Karpas-422 (cell line): ENCODE measurements around the gene NEDD4L. TPM values are rescaled to one million over a fixed set of nuclear protein-coding genes. Genes with fewer than 3 reads are reported as not detected.

Experiments
- DNase-seq: peaks from one replicate; pipeline ENCODE4 v3.0.0-alpha.2; 2015
- H2AFZ ChIP-seq: fragments of 200-600 bp; sonication (generic); 2 replicates; pipeline ENCODE4 v1.6.1; 2014; ENCODE audit warnings: antibody characterized with exemption, low read length, mixed read lengths
- H3K27ac ChIP-seq: fragments of 200-600 bp; sonication (generic); 2 replicates; pipeline ENCODE4 v1.5.1; 2014; ENCODE audit warnings: mild to moderate bottlenecking, low read length, moderate library complexity
- H3K27me3 ChIP-seq: fragments of 200-600 bp; sonication (generic); 2 replicates; pipeline ENCODE4 v1.6.1; 2014; ENCODE audit warnings: low read length, mixed read lengths
- H3K36me3 ChIP-seq: fragments of 200-600 bp; sonication (generic); 2 replicates; pipeline ENCODE4 v1.6.1; 2014; ENCODE audit warnings: low read length, mixed read lengths; ENCODE audit not compliant: insufficient read depth
- H3K4me1 ChIP-seq: fragments of 200-600 bp; sonication (generic); 2 replicates; pipeline ENCODE4 v1.6.1; 2014; ENCODE audit warnings: mild to moderate bottlenecking, low read length, mixed read lengths
- H3K4me2 ChIP-seq: fragments of 200-600 bp; sonication (generic); 2 replicates; pipeline ENCODE4 v1.6.1; 2014; ENCODE audit warnings: low read length, low read depth, mild to moderate bottlenecking; ENCODE audit not compliant: poor library complexity, severe bottlenecking
- H3K4me3 ChIP-seq: fragments of 200-600 bp; sonication (generic); 2 replicates; pipeline ENCODE4 v1.5.1; 2014; ENCODE audit warnings: mild to moderate bottlenecking, antibody characterized with exemption, low read length, mixed read lengths
- H3K79me2 ChIP-seq: fragments of 200-600 bp; sonication (generic); 2 replicates; pipeline ENCODE4 v1.6.1; 2014; ENCODE audit warnings: mild to moderate bottlenecking, low read length, mixed read lengths
- H3K9ac ChIP-seq: fragments of 200-600 bp; sonication (generic); 2 replicates; pipeline ENCODE4 v1.6.0; 2014; ENCODE audit warnings: low read length
- H3K9me2 ChIP-seq: fragments of 200-600 bp; sonication (generic), shearing (Covaris generic); replicated peaks from 2 replicates; pipeline ENCODE4 v1.6.0; 2014; ENCODE audit warnings: mild to moderate bottlenecking, low read length, moderate library complexity; ENCODE audit not compliant: insufficient read depth
- H3K9me3 ChIP-seq: fragments of 300-700, 200-600 bp; sonication (generic); 2 replicates; pipeline ENCODE4 v1.6.1; 2014; ENCODE audit warnings: low read length, mixed read lengths
- H4K20me1 ChIP-seq: fragments of 200-600 bp; sonication (generic); 2 replicates; pipeline ENCODE4 v1.6.1; 2014; ENCODE audit warnings: mild to moderate bottlenecking, antibody characterized with exemption, low read length, low read depth; ENCODE audit not compliant: insufficient read depth
- total RNA-seq: library from RNA; depleted of rRNA; stranded (reverse); fragments of >200 nt; shearing (Covaris generic); gene quantifications from 2 replicates; pipeline ENCODE4 v1.2.3, GENCODE V29; 2014; ENCODE audit warnings: low replicate concordance

Gene NEDD4L
- total RNA-seq, 1 experiment from 2014 or later: 17.1 TPM

DNA sequence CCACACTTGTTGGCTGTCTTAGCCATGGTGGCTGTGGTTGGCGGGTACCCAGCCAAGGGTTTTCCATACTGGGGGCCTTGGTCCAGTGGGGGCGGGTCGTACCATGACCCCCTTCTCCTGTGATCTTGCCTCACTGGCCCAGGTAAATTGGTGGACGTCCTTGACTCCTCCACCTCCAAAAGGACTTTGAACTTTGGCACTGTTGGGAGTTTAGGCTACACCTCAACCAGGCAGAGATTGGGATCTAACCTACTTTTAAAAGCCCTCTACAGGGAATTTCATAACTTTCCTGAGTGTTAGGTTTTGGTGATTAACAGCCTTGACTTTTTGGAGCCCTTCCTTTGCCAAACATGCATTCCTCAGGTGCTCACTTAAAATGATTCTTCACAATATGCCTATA lies 106.7 kb downstream of the NEDD4L start:
- Histone ChIP-seq H3K27ac (no peak overlapping the region), H3K9me3 (no peaks in the 10 kb centered on the region), H3K27me3 (no peaks in the 10 kb centered on the region), H4K20me1 (peaks cover 33% of the 10 kb centered on the region; the same call in 1 of the 2 replicates), H2AFZ (no peak overlapping the region), H3K79me2 (no peaks in the 10 kb centered on the region), H3K4me3 (no peak overlapping the region), H3K9me2 (no peaks in the 10 kb centered on the region), H3K4me1 (peaks cover 19% of the 10 kb centered on the region), H3K9ac (no peak overlapping the region), H3K4me2 (no peak overlapping the region), H3K36me3 (no peaks in the 10 kb centered on the region)
- DNase-seq: no peak

DNA sequence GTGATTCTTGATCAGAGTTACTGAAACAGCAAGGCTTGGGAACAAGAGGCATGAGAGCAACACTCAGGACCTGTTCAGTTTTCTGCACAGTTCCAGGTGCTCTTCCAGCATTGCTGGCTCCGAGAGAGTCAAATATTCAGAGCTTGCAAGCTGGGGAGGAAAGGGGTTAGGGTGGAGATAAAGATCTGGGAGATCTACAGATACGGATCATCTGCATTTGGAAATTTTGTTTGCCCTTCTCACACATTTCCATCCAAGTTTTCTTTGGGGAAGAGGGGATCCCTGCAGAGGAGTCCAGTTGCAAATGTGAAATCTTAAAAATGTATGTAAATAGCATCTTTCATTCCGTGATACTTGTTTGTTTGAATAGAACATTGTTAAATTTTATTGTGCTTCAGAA lies 108.2 kb downstream of the NEDD4L start:
- H3K9ac ChIP-seq: no peak overlapping the region
- H4K20me1 ChIP-seq: peaks cover 38% of the 10 kb centered on the region; the same call in 1 of the 2 replicates
- no peaks in the 10 kb centered on the region for H3K27me3 ChIP-seq
- no peak overlapping the region for H3K4me3 ChIP-seq
- H3K4me1 ChIP-seq: peaks cover 13% of the 10 kb centered on the region
- no peaks in the 10 kb centered on the region for H3K36me3 ChIP-seq
- no peaks in the 10 kb centered on the region for H3K9me3 ChIP-seq
- H3K27ac ChIP-seq: no peak overlapping the region
- H3K79me2 ChIP-seq: no peaks in the 10 kb centered on the region
- no peaks in the 10 kb centered on the region for H3K9me2 ChIP-seq
- DNase-seq: no peak
- H2AFZ ChIP-seq: no peak overlapping the region
- H3K4me2 ChIP-seq: no peak overlapping the region

DNA sequence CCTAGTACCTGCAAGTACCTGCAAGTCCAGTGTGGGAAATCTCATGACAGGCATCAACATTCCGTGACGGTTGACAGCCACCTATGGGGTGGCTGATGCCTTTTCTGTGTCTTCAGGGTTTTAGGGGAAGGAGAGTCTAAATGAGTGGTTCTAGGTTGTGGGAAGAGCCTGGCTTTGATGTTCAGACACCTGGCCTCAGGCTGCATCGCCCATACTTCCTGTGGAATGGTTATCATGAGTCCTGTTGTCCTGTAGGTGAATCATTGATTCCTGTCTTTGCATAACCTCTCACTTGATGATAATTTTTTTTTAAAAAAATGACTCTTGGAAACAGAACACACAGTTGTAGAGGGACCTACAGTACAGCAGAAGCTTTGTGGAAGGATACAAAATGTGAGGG lies 108.9 kb downstream of the NEDD4L start:
- H3K9me2 ChIP-seq: no peaks in the 10 kb centered on the region
- H3K4me3 ChIP-seq: no peak overlapping the region
- H4K20me1 ChIP-seq: peaks cover 35% of the 10 kb centered on the region; the same call in 1 of the 2 replicates
- DNase-seq: no peak
- H3K27ac ChIP-seq: no peak overlapping the region
- no peak overlapping the region for H2AFZ ChIP-seq
- no peaks in the 10 kb centered on the region for H3K36me3 ChIP-seq
- peaks cover 7% of the 10 kb centered on the region for H3K4me1 ChIP-seq
- H3K79me2 ChIP-seq: no peaks in the 10 kb centered on the region
- H3K9me3 ChIP-seq: no peaks in the 10 kb centered on the region
- H3K27me3 ChIP-seq: no peaks in the 10 kb centered on the region
- H3K4me2 ChIP-seq: no peak overlapping the region
- H3K9ac ChIP-seq: no peak overlapping the region

DNA sequence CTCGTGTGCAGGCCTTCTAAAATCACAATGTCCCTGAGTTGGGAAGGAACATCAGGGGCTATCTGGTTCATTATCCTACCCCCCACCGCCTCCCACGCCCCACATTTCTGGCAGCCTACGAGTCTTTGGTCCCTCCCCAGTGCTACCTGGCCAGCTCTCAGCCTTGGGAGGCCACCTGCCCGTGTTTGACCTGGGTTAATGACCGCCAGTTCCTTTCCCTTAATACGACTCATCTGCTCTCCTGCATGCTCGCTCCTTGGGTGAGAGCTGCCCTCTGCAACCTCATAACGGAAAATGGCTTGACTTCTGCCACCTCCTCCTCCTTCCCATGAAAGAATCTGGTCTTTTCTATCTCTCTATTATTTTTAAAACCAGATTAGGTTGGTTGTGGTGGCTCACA lies 112.5 kb downstream of the NEDD4L start:
- no peak overlapping the region for H3K4me2 ChIP-seq
- no peak for DNase-seq
- no peak overlapping the region for H2AFZ ChIP-seq
- no peaks in the 10 kb centered on the region for H3K27me3 ChIP-seq
- H3K9ac ChIP-seq: no peak overlapping the region
- no peak overlapping the region for H3K27ac ChIP-seq
- no peaks in the 10 kb centered on the region for H3K9me3 ChIP-seq
- H3K9me2 ChIP-seq: no peaks in the 10 kb centered on the region
- no peak overlapping the region for H3K4me3 ChIP-seq
- H4K20me1 ChIP-seq: peaks cover 26% of the 10 kb centered on the region; the same call in 1 of the 2 replicates
- no peaks in the 10 kb centered on the region for H3K79me2 ChIP-seq
- H3K36me3 ChIP-seq: no peaks in the 10 kb centered on the region
- no peaks in the 10 kb centered on the region for H3K4me1 ChIP-seq

DNA sequence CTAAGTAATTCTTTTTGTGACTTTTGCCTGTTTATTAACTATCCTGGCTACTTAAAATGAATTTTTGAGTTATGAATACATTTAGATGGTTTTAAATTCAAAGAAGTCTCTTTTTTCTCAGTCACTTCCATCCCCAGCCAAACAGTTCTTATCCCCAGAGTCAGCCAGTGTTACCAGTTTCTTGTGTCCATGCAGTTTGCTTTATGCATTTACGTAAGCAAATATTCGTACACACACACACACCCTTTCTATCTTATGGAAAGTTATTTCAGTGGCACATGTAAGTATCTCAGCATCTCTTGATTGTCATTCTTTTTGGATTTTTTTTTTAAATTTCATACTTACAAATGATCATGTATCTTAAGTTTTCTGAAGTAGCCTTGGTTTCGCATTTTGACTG lies 113.2 kb downstream of the NEDD4L start:
- Histone ChIP-seq H3K4me3 (no peak overlapping the region), H3K9me2 (no peaks in the 10 kb centered on the region), H2AFZ (no peak overlapping the region), H3K27ac (no peak overlapping the region), H3K27me3 (no peaks in the 10 kb centered on the region), H4K20me1 (peaks cover 30% of the 10 kb centered on the region; the same call in 1 of the 2 replicates), H3K4me1 (no peaks in the 10 kb centered on the region), H3K9ac (no peak overlapping the region), H3K79me2 (no peaks in the 10 kb centered on the region), H3K9me3 (no peaks in the 10 kb centered on the region), H3K4me2 (no peak overlapping the region), H3K36me3 (no peaks in the 10 kb centered on the region)
- no peak for DNase-seq

DNA sequence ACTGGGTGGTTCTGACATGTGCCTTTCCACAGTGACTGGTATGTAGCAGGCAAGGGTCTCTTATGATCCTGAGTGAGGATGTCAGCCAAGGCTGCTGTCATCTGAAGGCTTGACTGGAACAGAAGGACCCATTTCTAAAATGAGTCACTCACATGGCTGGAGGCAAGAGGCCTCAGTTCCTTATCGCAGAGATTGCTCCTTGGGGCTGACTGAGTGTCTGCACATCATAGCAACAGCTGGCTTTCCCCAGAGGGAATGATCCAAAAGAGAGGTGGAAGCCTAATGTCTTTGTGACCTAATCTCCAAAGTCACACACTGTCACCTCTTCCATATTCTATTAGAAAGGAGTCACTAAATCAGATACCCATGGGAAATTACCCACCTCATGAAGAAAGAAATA lies 114.0 kb downstream of the NEDD4L start:
- Histone ChIP-seq H3K9me3 (no peaks in the 10 kb centered on the region), H3K4me1 (no peaks in the 10 kb centered on the region), H3K9ac (no peak overlapping the region), H4K20me1 (peaks cover 33% of the 10 kb centered on the region; the same call in 1 of the 2 replicates), H3K79me2 (no peaks in the 10 kb centered on the region), H3K27me3 (no peaks in the 10 kb centered on the region), H2AFZ (no peak overlapping the region), H3K4me2 (no peak overlapping the region), H3K36me3 (no peaks in the 10 kb centered on the region), H3K27ac (no peak overlapping the region), H3K4me3 (no peak overlapping the region), H3K9me2 (no peaks in the 10 kb centered on the region)
- no peak for DNase-seq

DNA sequence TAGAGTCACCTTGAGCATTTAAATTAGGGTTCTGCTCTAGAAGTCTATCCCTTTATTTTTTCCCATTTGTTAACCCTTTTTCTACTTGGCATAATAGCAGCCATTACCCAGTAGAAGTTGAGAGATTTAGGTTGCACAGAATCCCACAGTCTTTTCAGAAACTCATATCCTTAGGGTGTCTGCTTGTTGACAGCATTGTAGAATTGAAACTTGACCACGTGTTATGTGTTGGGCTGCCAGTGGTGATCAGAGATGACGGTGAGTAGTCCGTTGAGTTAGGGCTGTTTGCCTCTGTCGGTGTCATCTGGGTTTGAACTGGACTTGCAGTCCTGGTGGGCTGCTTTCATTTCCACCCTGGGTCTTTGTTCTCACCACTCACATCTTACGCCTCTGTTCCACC lies 114.4 kb downstream of the NEDD4L start:
- Histone ChIP-seq H3K79me2 (no peaks in the 10 kb centered on the region), H3K27me3 (no peaks in the 10 kb centered on the region), H3K27ac (no peak overlapping the region), H3K9ac (no peak overlapping the region), H2AFZ (no peak overlapping the region), H3K9me2 (no peaks in the 10 kb centered on the region), H3K4me3 (no peak overlapping the region), H4K20me1 (peaks cover 37% of the 10 kb centered on the region; the same call in 1 of the 2 replicates), H3K9me3 (no peaks in the 10 kb centered on the region), H3K36me3 (no peaks in the 10 kb centered on the region), H3K4me1 (no peaks in the 10 kb centered on the region), H3K4me2 (no peak overlapping the region)
- no peak for DNase-seq

DNA sequence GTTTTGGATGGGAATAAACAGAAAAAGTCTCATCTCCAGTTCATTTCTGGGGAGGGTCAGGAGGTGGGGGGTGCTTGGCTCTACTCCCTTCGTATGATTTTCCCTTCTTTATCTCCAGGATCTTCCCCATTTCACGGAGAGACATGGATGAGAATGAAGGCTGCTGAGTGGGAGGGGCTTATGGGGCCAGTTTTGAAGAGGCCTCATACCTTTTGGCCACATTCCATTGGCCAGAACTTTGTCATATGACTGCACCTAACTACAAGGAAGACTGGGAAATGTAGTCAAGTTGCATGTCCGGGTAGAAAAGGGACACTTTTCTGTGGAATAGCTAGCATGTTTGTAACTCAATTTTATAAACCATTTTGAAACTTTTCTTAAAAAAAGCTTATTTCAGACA lies 117.6 kb downstream of the NEDD4L start:
- H3K27ac ChIP-seq: no peak overlapping the region
- no peak overlapping the region for H3K4me3 ChIP-seq
- H3K4me1 ChIP-seq: no peaks in the 10 kb centered on the region
- no peak for DNase-seq
- no peaks in the 10 kb centered on the region for H3K9me2 ChIP-seq
- H2AFZ ChIP-seq: no peak overlapping the region
- H3K9ac ChIP-seq: no peak overlapping the region
- H3K27me3 ChIP-seq: no peaks in the 10 kb centered on the region
- H3K4me2 ChIP-seq: no peak overlapping the region
- no peaks in the 10 kb centered on the region for H3K36me3 ChIP-seq
- no peaks in the 10 kb centered on the region for H3K79me2 ChIP-seq
- no peaks in the 10 kb centered on the region for H3K9me3 ChIP-seq
- H4K20me1 ChIP-seq: peaks cover 24% of the 10 kb centered on the region; the same call in 1 of the 2 replicates

DNA sequence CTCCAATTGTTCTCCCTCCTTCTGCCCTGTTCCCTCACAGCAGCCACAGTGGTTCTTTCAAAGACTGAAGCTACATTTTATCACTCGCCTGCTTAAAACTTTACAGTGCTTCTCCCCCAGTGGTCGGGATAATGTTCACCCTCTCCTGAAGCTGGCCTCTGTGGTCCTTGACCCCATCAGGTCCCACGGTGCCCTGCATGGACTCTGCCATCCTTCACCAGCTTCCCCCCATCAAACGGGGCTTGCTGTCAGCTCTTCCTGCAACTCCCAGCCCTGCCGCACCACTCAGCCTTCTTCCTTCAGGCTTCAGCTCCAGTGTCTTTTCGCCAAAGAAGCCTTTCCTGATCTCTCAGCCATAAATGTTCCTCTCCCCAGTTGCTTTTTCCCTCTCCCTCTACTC lies 118.1 kb downstream of the NEDD4L start:
- Histone ChIP-seq H3K4me2 (no peak overlapping the region), H3K9me3 (no peaks in the 10 kb centered on the region)

More for the DNA sequence above, 118.1 kb downstream of the NEDD4L start:
- DNase-seq: no peak
- Histone ChIP-seq H3K9me2 (no peaks in the 10 kb centered on the region), H3K4me3 (no peak overlapping the region), H4K20me1 (peaks cover 23% of the 10 kb centered on the region; the same call in 1 of the 2 replicates), H2AFZ (no peak overlapping the region), H3K27ac (no peak overlapping the region), H3K9ac (no peak overlapping the region), H3K36me3 (no peaks in the 10 kb centered on the region), H3K4me1 (no peaks in the 10 kb centered on the region), H3K27me3 (no peaks in the 10 kb centered on the region), H3K79me2 (no peaks in the 10 kb centered on the region)
